ENCODE measurements around the gene G6PC3.
A peak's percentile ranks its signal among the peaks of the same experiment; 100 is the strongest.
"Not testable (repeated sequence)": the region's sequence is repeated elsewhere in the genome, so short reads cannot be mapped to it uniquely, and the experiment has no call there.

The G6PC3 gene

GRCh38 chr17:44085908-44086307 lies 15.4 kb downstream of the G6PC3 start:
- DNase-seq: no peak

GRCh38 chr17:44086364-44087311 lies 16.1 kb downstream of the G6PC3 start:
- DNase-seq: peak; percentile 66 to 67

- DNase-seq: no peak
Measured at GRCh38 chr17:44087319-44087718, 16.8 kb downstream of the G6PC3 start.

- no peak for DNase-seq
Measured at GRCh38 chr17:44088254-44088653, 17.7 kb downstream of the G6PC3 start.

- no peak for DNase-seq
Measured at GRCh38 chr17:44091200-44091997, 20.9 kb downstream of the G6PC3 start.

- DNase-seq: no peak
Measured at GRCh38 chr17:44092051-44092450, 21.5 kb downstream of the G6PC3 start.

GRCh38 chr17:44093231-44093900 lies 22.8 kb downstream of the G6PC3 start:
- no peak for DNase-seq

GRCh38 chr17:44094701-44095387 lies 24.3 kb downstream of the G6PC3 start:
- DNase-seq: no peak

GRCh38 chr17:44095388-44095646 lies 24.8 kb downstream of the G6PC3 start:
- no peak for DNase-seq

GRCh38 chr17:44095647-44096496 lies 25.3 kb downstream of the G6PC3 start:
- no peak for DNase-seq

GRCh38 chr17:44097110-44097958 lies 26.8 kb downstream of the G6PC3 start:
- DNase-seq: no peak

GRCh38 chr17:44101858-44102257 lies 31.3 kb downstream of the G6PC3 start:
- DNase-seq: not testable (repeated sequence)

GRCh38 chr17:44102849-44103622 lies 32.5 kb downstream of the G6PC3 start:
- DNase-seq: no peak

GRCh38 chr17:44105483-44105882 lies 34.9 kb downstream of the G6PC3 start:
- no peak for DNase-seq

- no peak for DNase-seq
Measured at GRCh38 chr17:44105941-44106340, 35.4 kb downstream of the G6PC3 start.

GRCh38 chr17:44106801-44107200 lies 36.3 kb downstream of the G6PC3 start:
- no peak for DNase-seq

- DNase-seq: no peak
Measured at GRCh38 chr17:44108440-44109311, 38.1 kb downstream of the G6PC3 start.

- no peak for DNase-seq
Measured at GRCh38 chr17:44109312-44109630, 38.7 kb downstream of the G6PC3 start.

GRCh38 chr17:44110011-44110686 lies 39.6 kb downstream of the G6PC3 start:
- DNase-seq: no peak

All from stimulated activated CD4-positive, alpha-beta T cell treated with anti-CD3 and anti-CD28 coated beads, Interleukin-2, amount 100 ng/mL, for 24 hours (primary cell).